ENCODE results near the gene CAPN13.

- TF ChIP-seq GATA3 (IDR thresholded peaks at IDR 0.05; ENCODE audit: low read depth, low read length) (no peak), GATA2 (IDR thresholded peaks at IDR 0.05; ENCODE audit: low read depth, low read length) (no peak)
These were observed 115.9 kb downstream of the CAPN13 start for GRCh38 chr2:30691091-30691947.

All from SH-SY5Y (cell line).